GM23248 (cell line): ENCODE results near the gene LYSMD3. TPM values are rescaled to one million over a fixed set of nuclear protein-coding genes. Genes with fewer than 3 reads are reported as not detected.

ENCODE experiments used
- DNase-seq: peaks from one replicate; pipeline ENCODE4 v3.0.0-alpha.2; 2015
- H2AFZ ChIP-seq: fragments of 200-600 bp; sonication (generic); 2 replicates; pipeline ENCODE4 v1.6.1; 2016; ENCODE audit warnings: antibody characterized with exemption
- H3F3A ChIP-seq: fragments of 200-600 bp; sonication (generic); 2 replicates; pipeline ENCODE4 v1.6.1; 2016; ENCODE audit warnings: mild to moderate bottlenecking, antibody characterized with exemption, mixed run types; ENCODE audit not compliant: insufficient read depth
- H3K27ac ChIP-seq: fragments of 200-600 bp; sonication (generic); 2 replicates; pipeline ENCODE4 v1.5.1; 2016; ENCODE audit warnings: mild to moderate bottlenecking
- H3K27me3 ChIP-seq: fragments of 200-600 bp; sonication (generic); replicated peaks from 2 replicates; pipeline ENCODE4 v1.6.1; 2016; ENCODE audit warnings: mild to moderate bottlenecking; ENCODE audit not compliant: insufficient read depth
- H3K36me3 ChIP-seq: fragments of 200-600 bp; sonication (generic); 2 replicates; pipeline ENCODE4 v1.6.1; 2016; ENCODE audit warnings: low read depth, mild to moderate bottlenecking
- H3K4me1 ChIP-seq: fragments of 200-600 bp; sonication (generic); 2 replicates; pipeline ENCODE4 v1.6.1; 2016; ENCODE audit warnings: mild to moderate bottlenecking; ENCODE audit not compliant: insufficient read depth
- H3K4me2 ChIP-seq: fragments of 200-600 bp; sonication (generic); one replicate; pipeline ENCODE4 v1.6.1; 2016; ENCODE audit warnings: mild to moderate bottlenecking; ENCODE audit not compliant: unreplicated experiment
- H3K4me3 ChIP-seq: fragments of 200-600 bp; sonication (generic); 2 replicates; pipeline ENCODE4 v1.5.1; 2016; ENCODE audit warnings: mild to moderate bottlenecking
- H3K79me2 ChIP-seq: fragments of 200-600 bp; sonication (generic); 2 replicates; pipeline ENCODE4 v1.6.1; 2016; ENCODE audit warnings: mild to moderate bottlenecking; ENCODE audit not compliant: insufficient read depth
- H3K9ac ChIP-seq: fragments of 200-600 bp; sonication (generic); 2 replicates; pipeline ENCODE4 v1.6.1; 2016; ENCODE audit warnings: mild to moderate bottlenecking
- H3K9me2 ChIP-seq: fragments of 200-600 bp; sonication (generic); 2 replicates; pipeline ENCODE4 v1.6.1; 2016; ENCODE audit warnings: mixed run types, mild to moderate bottlenecking, moderate library complexity; ENCODE audit not compliant: insufficient read depth
- H3K9me3 ChIP-seq: fragments of 200-600 bp; sonication (generic); one replicate; pipeline ENCODE4 v1.6.1; 2017; ENCODE audit warnings: low read depth
- H4K20me1 ChIP-seq: fragments of 200-600 bp; sonication (generic); 2 replicates; pipeline ENCODE4 v1.6.0; 2016; ENCODE audit not compliant: insufficient read depth
- EZH2 ChIP-seq: fragments of 200-600 bp; sonication (generic); IDR thresholded peaks from 2 replicates; pipeline ENCODE4 v1.6.1; 2018; ENCODE audit warnings: antibody characterized with exemption, mild to moderate bottlenecking; ENCODE audit not compliant: insufficient read depth, poor library complexity, severe bottlenecking
- EZH2phosphoT487 ChIP-seq: fragments of 200-600 bp; sonication (generic); IDR thresholded peaks from 2 replicates; pipeline ENCODE4 v1.6.1; 2018; ENCODE audit warnings: antibody characterized with exemption, moderate library complexity, mild to moderate bottlenecking, low read depth; ENCODE audit not compliant: insufficient read depth
- WGBS, 2 experiments: methylation state at CpG; one replicate each; pipeline ENCODE4 v1.1.6; 2015 to 2017; ENCODE audit warnings: low lambda C conversion rate in 2 of 2, low coverage in 1 of 2; ENCODE audit errors: missing lambda C conversion rate in 2 of 2; 5-methylcytosine and 5-hydroxymethylcytosine counted together
- in situ Hi-C: fragments of 300-500 bp; cut with MboI; formaldehyde crosslinking; loops from 2 replicates; pipeline ENCODE4 v1.15.0; 2020
- polyA plus RNA-seq: library from polyadenylated mRNA; unstranded; fragments of >200 nt; fragmentation: Nextera tagmentation; extraction: Ambion mirVana; gene quantifications from 2 replicates; pipeline ENCODE4 v1.2.1, GENCODE V29; 2016
- total RNA-seq: library from RNA; depleted of rRNA; stranded (reverse); fragments of >200 nt; shearing (Covaris generic); gene quantifications from 2 replicates; pipeline ENCODE4 v1.2.3, GENCODE V29; 2014

Gene LYSMD3
- total and polyA plus RNA-seq, 2 experiments from 2014 or later: 20.1 to 22.6 TPM

GRCh38 chr5:90570034-90570433 lies 40.6 kb upstream of the LYSMD3 start:
- H3K4me3 ChIP-seq: no peak overlapping the region
- H3K27ac ChIP-seq: no peak overlapping the region
- no peaks in the 10 kb centered on the region for H3K4me1 ChIP-seq
- no peaks in the 10 kb centered on the region for H3K79me2 ChIP-seq
- in situ Hi-C loops: no loop called here
- no peak for TF ChIP-seq EZH2
- TF ChIP-seq EZH2phosphoT487: no peak
- DNase-seq: no peak
- no peaks in the 10 kb centered on the region for H3F3A ChIP-seq
- H3K27me3 ChIP-seq: no peaks in the 10 kb centered on the region
- no peaks in the 10 kb centered on the region for H3K9me2 ChIP-seq
- no peak overlapping the region for H3K9ac ChIP-seq
- H4K20me1 ChIP-seq: no peaks in the 10 kb centered on the region
- H2AFZ ChIP-seq: no peak overlapping the region
- no peaks in the 10 kb centered on the region for H3K9me3 ChIP-seq
- WGBS, 2 experiments: 20 to 24% methylated on average over 2 of the region's 2 CpGs
- H3K36me3 ChIP-seq: no peaks in the 10 kb centered on the region
- no peak overlapping the region for H3K4me2 ChIP-seq

- 15 to 43% methylated on average over 1 of the region's 1 CpG for WGBS, 2 experiments
- in situ Hi-C loops: no loop called here
- Histone ChIP-seq H3K4me2 (no peak overlapping the region), H3F3A (no peaks in the 10 kb centered on the region), H2AFZ (no peak overlapping the region), H3K79me2 (no peaks in the 10 kb centered on the region), H3K36me3 (no peaks in the 10 kb centered on the region), H4K20me1 (no peaks in the 10 kb centered on the region), H3K9ac (no peak overlapping the region), H3K4me1 (no peaks in the 10 kb centered on the region), H3K9me2 (no peaks in the 10 kb centered on the region), H3K27ac (no peak overlapping the region), H3K27me3 (no peaks in the 10 kb centered on the region), H3K9me3 (no peaks in the 10 kb centered on the region), H3K4me3 (no peak overlapping the region)
- TF ChIP-seq EZH2 (no peak), EZH2phosphoT487 (no peak)
- no peak for DNase-seq
These were observed 39.7 kb upstream of the LYSMD3 start for GRCh38 chr5:90569084-90569483.

- Histone ChIP-seq H3K79me2 (no peaks in the 10 kb centered on the region), H3K9me3 (no peaks in the 10 kb centered on the region), H3K9ac (no peak overlapping the region), H2AFZ (no peak overlapping the region), H3F3A (no peaks in the 10 kb centered on the region), H4K20me1 (no peaks in the 10 kb centered on the region), H3K4me3 (no peak overlapping the region), H3K36me3 (no peaks in the 10 kb centered on the region), H3K4me2 (no peak overlapping the region), H3K27me3 (no peaks in the 10 kb centered on the region), H3K27ac (no peak overlapping the region), H3K4me1 (no peaks in the 10 kb centered on the region), H3K9me2 (no peaks in the 10 kb centered on the region)
- in situ Hi-C loops: no loop called here
- DNase-seq: no peak
- WGBS, 2 experiments: 57 to 59% methylated on average over 3 of the region's 3 CpGs
- TF ChIP-seq EZH2phosphoT487 (no peak), EZH2 (no peak)
These were observed 36.1 kb upstream of the LYSMD3 start for GRCh38 chr5:90565491-90565890.

DNA sequence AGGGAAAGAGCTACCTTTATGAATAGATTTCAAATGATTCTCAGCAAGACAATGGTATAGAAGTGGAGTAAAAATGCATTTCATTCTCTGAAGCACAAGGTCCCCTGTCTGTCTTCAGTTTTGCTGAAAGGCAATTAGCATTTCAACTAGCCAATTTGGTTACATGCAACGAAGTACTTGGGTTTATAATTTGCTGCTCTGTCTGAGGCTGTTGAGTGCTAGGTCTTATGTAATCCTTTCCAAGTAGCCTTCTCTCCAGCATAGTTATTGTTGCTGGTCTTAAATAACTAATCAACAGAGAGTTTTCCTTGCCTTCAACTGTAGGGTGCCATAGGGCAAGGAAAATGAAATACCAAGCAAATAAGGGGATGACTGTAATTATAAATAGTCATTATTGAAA lies 33.7 kb upstream of the LYSMD3 start:
- H4K20me1 ChIP-seq: no peaks in the 10 kb centered on the region
- no peaks in the 10 kb centered on the region for H3K9me3 ChIP-seq
- WGBS, 2 experiments: 16 to 25% methylated on average over 1 of the region's 1 CpG
- H3K9me2 ChIP-seq: no peaks in the 10 kb centered on the region
- TF ChIP-seq EZH2 (no peak), EZH2phosphoT487 (no peak)
- H3K79me2 ChIP-seq: no peaks in the 10 kb centered on the region
- in situ Hi-C loops: no loop called here
- no peak for DNase-seq
- H3K27me3 ChIP-seq: peaks cover 23% of the 10 kb centered on the region
- H3K27ac ChIP-seq: no peak overlapping the region
- no peaks in the 10 kb centered on the region for H3K4me1 ChIP-seq
- H2AFZ ChIP-seq: no peak overlapping the region
- H3K4me3 ChIP-seq: no peak overlapping the region
- H3K36me3 ChIP-seq: no peaks in the 10 kb centered on the region
- no peaks in the 10 kb centered on the region for H3F3A ChIP-seq
- no peak overlapping the region for H3K9ac ChIP-seq
- H3K4me2 ChIP-seq: no peak overlapping the region

GRCh38 chr5:90562341-90562740 lies 33.0 kb upstream of the LYSMD3 start:
- H3K9me3 ChIP-seq: no peaks in the 10 kb centered on the region
- no peak overlapping the region for H3K27ac ChIP-seq
- no peak overlapping the region for H3K4me3 ChIP-seq
- no peaks in the 10 kb centered on the region for H3K36me3 ChIP-seq
- H3K79me2 ChIP-seq: no peaks in the 10 kb centered on the region
- DNase-seq: no peak
- TF ChIP-seq EZH2phosphoT487 (no peak), EZH2 (no peak)
- no peaks in the 10 kb centered on the region for H3F3A ChIP-seq
- H3K4me2 ChIP-seq: no peak overlapping the region
- no peaks in the 10 kb centered on the region for H4K20me1 ChIP-seq
- H3K27me3 ChIP-seq: peaks cover 30% of the 10 kb centered on the region
- no peaks in the 10 kb centered on the region for H3K4me1 ChIP-seq
- in situ Hi-C loops: no loop called here
- H3K9ac ChIP-seq: no peak overlapping the region
- no peak overlapping the region for H2AFZ ChIP-seq
- no peaks in the 10 kb centered on the region for H3K9me2 ChIP-seq
- 69 to 73% methylated on average over 5 of the region's 5 CpGs for WGBS, 2 experiments
